ENCODE measurements around the gene TRIOBP.
"Not testable (repeated sequence)": the region's sequence is repeated elsewhere in the genome, so short reads cannot be mapped to it uniquely, and the experiment has no call there.

TRIOBP gene

GRCh38 chr22:37696657-37697537 lies at the start of gene TRIOBP:
TSS of gene TRIOBP (plus strand) at chr22:37697048. CDS start at chr22:37701366, 4,318 bp downstream.
- H3K9me3 ChIP-seq (ENCODE audit: control insufficient read depth in 2 of 2, low read length in 2 of 2): no peaks in the 10 kb centered on the region
- no peak within 1 kb of the TSS for H3K27ac ChIP-seq (ENCODE audit: low read depth in 2 of 2, low read length in 2 of 2)
- H3K36me3 ChIP-seq (ENCODE audit: control insufficient read depth in 2 of 2, insufficient read depth in 2 of 2, low read length in 2 of 2): peaks cover 12 to 22% of the 10 kb centered on the region in 2 donors
- peak within 1 kb of the TSS; percentile 29 to 57 for H3K4me3 ChIP-seq (ENCODE audit: low read length in 2 of 2)
- H3K9ac ChIP-seq (ENCODE audit: low read depth in 1 of 2, low read length in 2 of 2): no peak within 1 kb of the TSS
- no peaks in the 10 kb centered on the region for H3K27me3 ChIP-seq (ENCODE audit: control insufficient read depth in 2 of 2, insufficient read depth in 2 of 2, low read length in 2 of 2)
- peaks cover 9 to 14% of the 10 kb centered on the region in 2 donors for H3K4me1 ChIP-seq (ENCODE audit: control insufficient read depth in 2 of 2, insufficient read depth in 2 of 2, low read length in 2 of 2)

GRCh38 chr22:37647317-37647716 lies 49.5 kb upstream of the TRIOBP start:
- Histone ChIP-seq H3K9ac (ENCODE audit: low read depth in 1 of 2, low read length in 2 of 2) (no peak overlapping the region), H3K27me3 (ENCODE audit: control insufficient read depth in 2 of 2, insufficient read depth in 2 of 2, low read length in 2 of 2) (no peaks in the 10 kb centered on the region), H3K4me3 (ENCODE audit: low read length in 2 of 2) (no peak overlapping the region), H3K27ac (ENCODE audit: low read depth in 2 of 2, low read length in 2 of 2) (peak overlapping the region in 1 of 2 donors; percentile 54), H3K9me3 (ENCODE audit: control insufficient read depth in 2 of 2, low read length in 2 of 2) (no peaks in the 10 kb centered on the region), H3K36me3 (ENCODE audit: control insufficient read depth in 2 of 2, insufficient read depth in 2 of 2, low read length in 2 of 2) (peaks cover 53 to 69% of the 10 kb centered on the region in 2 donors), H3K4me1 (ENCODE audit: control insufficient read depth in 2 of 2, insufficient read depth in 2 of 2, low read length in 2 of 2) (peaks cover 16 to 21% of the 10 kb centered on the region in 2 donors)

GRCh38 chr22:37647928-37648327 lies 48.9 kb upstream of the TRIOBP start:
- peak overlapping the region; percentile 48 to 64 for H3K27ac ChIP-seq (ENCODE audit: low read depth in 2 of 2, low read length in 2 of 2)
- peaks cover 55 to 69% of the 10 kb centered on the region in 2 donors for H3K36me3 ChIP-seq (ENCODE audit: control insufficient read depth in 2 of 2, insufficient read depth in 2 of 2, low read length in 2 of 2)
- H3K9me3 ChIP-seq (ENCODE audit: control insufficient read depth in 2 of 2, low read length in 2 of 2): no peaks in the 10 kb centered on the region
- H3K4me1 ChIP-seq (ENCODE audit: control insufficient read depth in 2 of 2, insufficient read depth in 2 of 2, low read length in 2 of 2): peaks cover 10 to 15% of the 10 kb centered on the region in 2 donors
- no peaks in the 10 kb centered on the region for H3K27me3 ChIP-seq (ENCODE audit: control insufficient read depth in 2 of 2, insufficient read depth in 2 of 2, low read length in 2 of 2)
- H3K4me3 ChIP-seq (ENCODE audit: low read length in 2 of 2): no peak overlapping the region
- H3K9ac ChIP-seq (ENCODE audit: low read depth in 1 of 2, low read length in 2 of 2): no peak overlapping the region

- no peak overlapping the region for H3K9ac ChIP-seq (ENCODE audit: low read depth in 1 of 2, low read length in 2 of 2)
Observed at GRCh38 chr22:37650463-37651136, 46.2 kb upstream of the TRIOBP start.

GRCh38 chr22:37654563-37655251 lies 42.1 kb upstream of the TRIOBP start:
- peak overlapping the region; percentile 88 for H3K27ac ChIP-seq (ENCODE audit: low read depth in 2 of 2, low read length in 2 of 2)
- H3K9ac ChIP-seq (ENCODE audit: low read depth in 1 of 2, low read length in 2 of 2): peak overlapping the region; percentile 38 to 61
- H3K9me3 ChIP-seq (ENCODE audit: control insufficient read depth in 2 of 2, low read length in 2 of 2): no peaks in the 10 kb centered on the region
- H3K4me3 ChIP-seq (ENCODE audit: low read length in 2 of 2): no peak overlapping the region
- H3K4me1 ChIP-seq (ENCODE audit: control insufficient read depth in 2 of 2, insufficient read depth in 2 of 2, low read length in 2 of 2): peaks cover 16 to 28% of the 10 kb centered on the region in 2 donors
- no peaks in the 10 kb centered on the region for H3K27me3 ChIP-seq (ENCODE audit: control insufficient read depth in 2 of 2, insufficient read depth in 2 of 2, low read length in 2 of 2)
- H3K36me3 ChIP-seq (ENCODE audit: control insufficient read depth in 2 of 2, insufficient read depth in 2 of 2, low read length in 2 of 2): peaks cover 27 to 33% of the 10 kb centered on the region in 2 donors

More at GRCh38 chr22:37650463-37651136, 46.2 kb upstream of the TRIOBP start:
- H3K36me3 ChIP-seq (ENCODE audit: control insufficient read depth in 2 of 2, insufficient read depth in 2 of 2, low read length in 2 of 2): peaks cover 38 to 55% of the 10 kb centered on the region in 2 donors
- no peak overlapping the region for H3K4me3 ChIP-seq (ENCODE audit: low read length in 2 of 2)
- no peaks in the 10 kb centered on the region for H3K27me3 ChIP-seq (ENCODE audit: control insufficient read depth in 2 of 2, insufficient read depth in 2 of 2, low read length in 2 of 2)
- no peak overlapping the region for H3K27ac ChIP-seq (ENCODE audit: low read depth in 2 of 2, low read length in 2 of 2)
- no peaks in the 10 kb centered on the region for H3K9me3 ChIP-seq (ENCODE audit: control insufficient read depth in 2 of 2, low read length in 2 of 2)
- H3K4me1 ChIP-seq (ENCODE audit: control insufficient read depth in 2 of 2, insufficient read depth in 2 of 2, low read length in 2 of 2): peaks cover 11 to 13% of the 10 kb centered on the region in 2 donors

- Histone ChIP-seq H3K4me1 (ENCODE audit: control insufficient read depth in 2 of 2, insufficient read depth in 2 of 2, low read length in 2 of 2) (peaks cover 21 to 33% of the 10 kb centered on the region in 2 donors), H3K27me3 (ENCODE audit: control insufficient read depth in 2 of 2, insufficient read depth in 2 of 2, low read length in 2 of 2) (no peaks in the 10 kb centered on the region), H3K36me3 (ENCODE audit: control insufficient read depth in 2 of 2, insufficient read depth in 2 of 2, low read length in 2 of 2) (peaks cover 22 to 28% of the 10 kb centered on the region in 2 donors), H3K27ac (ENCODE audit: low read depth in 2 of 2, low read length in 2 of 2) (peak overlapping the region; percentile 88), H3K9ac (ENCODE audit: low read depth in 1 of 2, low read length in 2 of 2) (no peak overlapping the region), H3K9me3 (ENCODE audit: control insufficient read depth in 2 of 2, low read length in 2 of 2) (no peaks in the 10 kb centered on the region), H3K4me3 (ENCODE audit: low read length in 2 of 2) (no peak overlapping the region)
Observed at GRCh38 chr22:37655252-37655563, 41.6 kb upstream of the TRIOBP start.

- H3K36me3 ChIP-seq (ENCODE audit: control insufficient read depth in 2 of 2, insufficient read depth in 2 of 2, low read length in 2 of 2): peaks cover 10 to 18% of the 10 kb centered on the region in 2 donors
- H3K9ac ChIP-seq (ENCODE audit: low read depth in 1 of 2, low read length in 2 of 2); H3K27ac ChIP-seq (ENCODE audit: low read depth in 2 of 2, low read length in 2 of 2); H3K4me3 ChIP-seq (ENCODE audit: low read length in 2 of 2); H3K27me3 ChIP-seq (ENCODE audit: control insufficient read depth in 2 of 2, insufficient read depth in 2 of 2, low read length in 2 of 2); H3K9me3 ChIP-seq (ENCODE audit: control insufficient read depth in 2 of 2, low read length in 2 of 2): not testable (repeated sequence)
- peaks cover 35 to 46% of the 10 kb centered on the region in 2 donors for H3K4me1 ChIP-seq (ENCODE audit: control insufficient read depth in 2 of 2, insufficient read depth in 2 of 2, low read length in 2 of 2)
Observed at GRCh38 chr22:37656583-37656982, 40.3 kb upstream of the TRIOBP start.

GRCh38 chr22:37657590-37658132 lies 39.2 kb upstream of the TRIOBP start:
- Histone ChIP-seq H3K9ac (ENCODE audit: low read depth in 1 of 2, low read length in 2 of 2) (peak overlapping the region; percentile 64 to 73), H3K9me3 (ENCODE audit: control insufficient read depth in 2 of 2, low read length in 2 of 2) (no peaks in the 10 kb centered on the region), H3K27me3 (ENCODE audit: control insufficient read depth in 2 of 2, insufficient read depth in 2 of 2, low read length in 2 of 2) (no peaks in the 10 kb centered on the region), H3K27ac (ENCODE audit: low read depth in 2 of 2, low read length in 2 of 2) (peak overlapping the region; percentile 84 to 88), H3K4me1 (ENCODE audit: control insufficient read depth in 2 of 2, insufficient read depth in 2 of 2, low read length in 2 of 2) (peaks cover 36 to 52% of the 10 kb centered on the region in 2 donors), H3K36me3 (ENCODE audit: control insufficient read depth in 2 of 2, insufficient read depth in 2 of 2, low read length in 2 of 2) (peaks cover 4 to 11% of the 10 kb centered on the region in 2 donors), H3K4me3 (ENCODE audit: low read length in 2 of 2) (peak overlapping the region; percentile 79)

- Histone ChIP-seq H3K9me3 (ENCODE audit: control insufficient read depth in 2 of 2, low read length in 2 of 2) (no peaks in the 10 kb centered on the region), H3K27me3 (ENCODE audit: control insufficient read depth in 2 of 2, insufficient read depth in 2 of 2, low read length in 2 of 2) (no peaks in the 10 kb centered on the region), H3K36me3 (ENCODE audit: control insufficient read depth in 2 of 2, insufficient read depth in 2 of 2, low read length in 2 of 2) (peaks cover 1 to 6% of the 10 kb centered on the region in 2 donors), H3K4me3 (ENCODE audit: low read length in 2 of 2) (peak within 1 kb of the TSS; percentile 79), H3K4me1 (ENCODE audit: control insufficient read depth in 2 of 2, insufficient read depth in 2 of 2, low read length in 2 of 2) (peaks cover 38 to 50% of the 10 kb centered on the region in 2 donors), H3K27ac (ENCODE audit: low read depth in 2 of 2, low read length in 2 of 2) (peak within 1 kb of the TSS; percentile 88 to 91), H3K9ac (ENCODE audit: low read depth in 1 of 2, low read length in 2 of 2) (peak within 1 kb of the TSS; percentile 65 to 84)
Observed at GRCh38 chr22:37658133-37659065, 38.4 kb upstream of the TRIOBP start, which contains the start of gene PDXP. TSS of gene PDXP (plus strand) at chr22:37658723. CDS start at chr22:37658783, 60 bp downstream.
